GM19043 (cell line): ENCODE data around the gene FOXP1.

ENCODE experiments used
- ATAC-seq: cut with Tn5 transposase; IDR thresholded peaks from one replicate; pipeline ENCODE4 v1.9.1; 2021; ENCODE audit warnings: low read depth; ENCODE audit not compliant: unreplicated experiment

Gene FOXP1

GRCh38 chr3:71491154-71491752, 92.3 kb downstream of the FOXP1 start:
- ATAC-seq = no peak

GRCh38 chr3:71490692-71491091, 92.8 kb downstream of the FOXP1 start:
- ATAC-seq = no peak

GRCh38 chr3:71489315-71489761, 94.2 kb downstream of the FOXP1 start:
- ATAC-seq = no peak

- no peak for ATAC-seq
These were observed 94.6 kb downstream of the FOXP1 start for GRCh38 chr3:71488882-71489281.

GRCh38 chr3:71488391-71488809, 95.1 kb downstream of the FOXP1 start:
- ATAC-seq = no peak

GRCh38 chr3:71487418-71487817, 96.1 kb downstream of the FOXP1 start:
- ATAC-seq = no peak

- no peak for ATAC-seq
These were observed 96.7 kb downstream of the FOXP1 start for GRCh38 chr3:71486831-71487230.

GRCh38 chr3:71485896-71486295, 97.6 kb downstream of the FOXP1 start:
- ATAC-seq = no peak

GRCh38 chr3:71484452-71484851, 99.1 kb downstream of the FOXP1 start:
- no peak for ATAC-seq

- ATAC-seq = no peak
These were observed 99.5 kb downstream of the FOXP1 start for GRCh38 chr3:71484047-71484446.

GRCh38 chr3:71482771-71483170, 100.8 kb downstream of the FOXP1 start:
- ATAC-seq = no peak

GRCh38 chr3:71478568-71478967, 105.0 kb downstream of the FOXP1 start:
- ATAC-seq = no peak

GRCh38 chr3:71476950-71477349, 106.6 kb downstream of the FOXP1 start:
- ATAC-seq = no peak

GRCh38 chr3:71469138-71469435, 114.4 kb downstream of the FOXP1 start:
- ATAC-seq = no peak

- no peak for ATAC-seq
These were observed 115.0 kb downstream of the FOXP1 start for GRCh38 chr3:71468311-71469137.

GRCh38 chr3:71466483-71466882, 117.0 kb downstream of the FOXP1 start:
- ATAC-seq = no peak

- ATAC-seq = no peak
These were observed 118.0 kb downstream of the FOXP1 start for GRCh38 chr3:71465371-71466036.

- no peak for ATAC-seq
These were observed 118.9 kb downstream of the FOXP1 start for GRCh38 chr3:71464613-71465012.

- ATAC-seq = no peak
These were observed 119.9 kb downstream of the FOXP1 start for GRCh38 chr3:71463617-71464016.

- no peak for ATAC-seq
These were observed 120.9 kb downstream of the FOXP1 start for GRCh38 chr3:71462586-71462985.

- no peak for ATAC-seq
These were observed 121.6 kb downstream of the FOXP1 start for GRCh38 chr3:71461749-71462483.
